Lower leg skin (tissue), 4 donors: ENCODE data around the gene FBXW5. TPM values are rescaled to one million over a fixed set of nuclear protein-coding genes. Genes with fewer than 3 reads are reported as not detected.

Experiments
- DNase-seq, 2 donors: peaks; one replicate each; pipeline ENCODE4 v3.0.0-alpha.2; 2019; ENCODE audit warnings: low spot score in 2 of 2
- H3K4me3 ChIP-seq: fragments of 200-600 bp; sonication (generic); 2 replicates; pipeline ENCODE4 v1.5.1; 2017; ENCODE audit warnings: mild to moderate bottlenecking, low read depth; ENCODE audit not compliant: poor library complexity, severe bottlenecking
- CTCF ChIP-seq, 3 donors: fragments of 450-650 bp; IDR thresholded peaks; one replicate each; pipeline ENCODE4 v1.5.1; 2016; ENCODE audit warnings: antibody characterized with exemption in 3 of 3, mild to moderate bottlenecking in 3 of 3, moderate library complexity in 2 of 3
- POLR2A ChIP-seq, 2 donors: fragments of 450-650 bp; IDR thresholded peaks; one replicate each; pipeline ENCODE4 v1.6.1; 2016 to 2017; ENCODE audit warnings: antibody characterized with exemption in 2 of 2, mild to moderate bottlenecking in 1 of 2, moderate library complexity in 1 of 2
- WGBS, 2 donors: methylation state at CpG; one replicate each; pipeline ENCODE4 v1.1.5; 2018; 5-methylcytosine and 5-hydroxymethylcytosine counted together
- intact Hi-C: fragments of 100-400 bp; cut with DNase I; formaldehyde crosslinking; loops from one replicate; pipeline ENCODE4 v1.15.0; 2023; ENCODE audit warnings: low total_unique reads
- total RNA-seq, 4 donors: library from RNA; depleted of rRNA; stranded (reverse); fragments of >200 nt; gene quantifications; one replicate each; pipeline ENCODE4 v1.1.0, GENCODE V29; 2016

FBXW5 gene
- total RNA-seq, 4 donors from 2014 or later: 145 to 182 (median 154) TPM

- intact Hi-C loops: no loop called here
- 85 to 90% methylated on average over 21 of the region's 21 CpGs for WGBS, 2 donors
- H3K4me3 ChIP-seq: no peak overlapping the region
- no peak for DNase-seq
- no peak for TF ChIP-seq CTCF (IDR thresholded peaks at IDR 0.05)
- TF ChIP-seq POLR2A (IDR thresholded peaks at IDR 0.05): no peak
Observed at GRCh38 chr9:136915632-136916329, 28.8 kb downstream of the FBXW5 start.

GRCh38 chr9:136913701-136914438 lies 30.7 kb downstream of the FBXW5 start:
- DNase-seq: no peak
- TF ChIP-seq POLR2A (IDR thresholded peaks at IDR 0.05) (no peak), CTCF (IDR thresholded peaks at IDR 0.05) (no peak)
- no peak overlapping the region for H3K4me3 ChIP-seq
- intact Hi-C loops: no loop called here
- WGBS, 2 donors: 86 to 91% methylated on average over 16 to 17 of the region's 17 CpGs

- TF ChIP-seq POLR2A (IDR thresholded peaks at IDR 0.05) (no peak), CTCF (IDR thresholded peaks at IDR 0.05) (no peak)
- no peak overlapping the region for H3K4me3 ChIP-seq
- no peak for DNase-seq
- 77 to 90% methylated on average over 11 to 12 of the region's 12 CpGs for WGBS, 2 donors
- intact Hi-C loops: no loop called here
Observed at GRCh38 chr9:136910901-136911245, 33.7 kb downstream of the FBXW5 start.

GRCh38 chr9:136910197-136910900 lies 34.2 kb downstream of the FBXW5 start:
- DNase-seq: no peak
- no peak overlapping the region for H3K4me3 ChIP-seq
- WGBS, 2 donors: 81 to 91% methylated on average over 12 of the region's 12 CpGs
- TF ChIP-seq POLR2A (IDR thresholded peaks at IDR 0.05): no peak
- no peak for TF ChIP-seq CTCF (IDR thresholded peaks at IDR 0.05)
- intact Hi-C loops: no loop called here

- TF ChIP-seq POLR2A (IDR thresholded peaks at IDR 0.05) (no peak), CTCF (IDR thresholded peaks at IDR 0.05) (no peak)
- H3K4me3 ChIP-seq: no peak overlapping the region
- intact Hi-C loops: no loop called here
- no peak for DNase-seq
- WGBS, 2 donors: 95 to 98% methylated on average over 28 to 29 of the region's 29 CpGs
Observed at GRCh38 chr9:136907011-136907914, 37.3 kb downstream of the FBXW5 start.
